GM12878 (cell line): ENCODE measurements around the gene GABBR2. TPM values are rescaled to one million over a fixed set of nuclear protein-coding genes. Genes with fewer than 3 reads are reported as not detected.

Experiments used
- ATAC-seq: fragments of 200-7000 bp; cut with Tn5 transposase; 3 replicates; pipeline ENCODE4 v1.9.1; 2020; ENCODE audit warnings: mild to moderate bottlenecking, moderate library complexity
- BruUV-seq: library from RNA; stranded (reverse); fragments of 400-500 nt; replicated peaks from 2 replicates; lab custom pipeline; 2021; lab: Mats Ljungman, UMichigan
- CTCF ChIA-PET: fragments of 300-600 bp; sonication (Branson Sonifier 250); formaldehyde crosslinking; extraction: SDS; loops from one replicate; lab custom pipeline; 2021; ENCODE audit warnings: inconsistent platforms; lab: Yijun Ruan, JAX
- POLR2A ChIA-PET: fragments of 350-600 bp; formaldehyde crosslinking; extraction: SDS; loops from one replicate; lab custom pipeline; 2021; ENCODE audit warnings: inconsistent platforms; lab: Charles Lee
- RAD21 ChIA-PET: fragments of 300-600 bp; sonication (Branson Sonifier 250); formaldehyde crosslinking; loops from one replicate; lab custom pipeline; 2023; ENCODE audit warnings: antibody characterized with exemption; ENCODE audit not compliant: unreplicated experiment; lab: Charles Lee
- SMC1A ChIA-PET: fragments of 300-600 bp; sonication (Branson Sonifier 250); formaldehyde crosslinking; loops from one replicate; lab custom pipeline; 2023; ENCODE audit not compliant: unreplicated experiment, uncharacterized antibody; lab: Charles Lee
- DNase-seq: peaks from one replicate; pipeline ENCODE4 v3.0.0-alpha.2; 2011; ENCODE audit warnings: low read depth, low spot score
- FAIRE-seq: peaks from 3 replicates; lab custom pipeline; 2011; peaks lifted over from hg19 to GRCh38; lab: Jason Lieb, UNC
- H2AFZ ChIP-seq: 2 replicates; pipeline ENCODE4 v1.6.0; 2011; ENCODE audit warnings: low read depth, low read length, control low read depth; ENCODE audit not compliant: control insufficient read depth
- H3K27ac ChIP-seq: 2 replicates; pipeline ENCODE4 v1.5.1; 2011; ENCODE audit warnings: control low read depth; ENCODE audit not compliant: control insufficient read depth, insufficient read depth
- H3K27me3 ChIP-seq, 2 experiments: replicated peaks in 1 of 2; 2 replicates each; pipeline versions ENCODE4 v1.6.0 to v1.6.1; 2011; ENCODE audit warnings: low read length in 1 of 2; ENCODE audit not compliant: control insufficient read depth in 2 of 2, insufficient read depth in 2 of 2
- H3K36me3 ChIP-seq, 2 experiments: 2 replicates each; pipeline ENCODE4 v1.5.1; 2011; ENCODE audit warnings: low read length in 1 of 2; ENCODE audit not compliant: control insufficient read depth in 2 of 2, insufficient read depth in 2 of 2
- H3K4me1 ChIP-seq: 2 replicates; pipeline ENCODE4 v1.6.1; 2011; ENCODE audit warnings: mild to moderate bottlenecking, low read length, moderate library complexity, mixed read lengths; ENCODE audit not compliant: control insufficient read depth, insufficient read depth
- H3K4me2 ChIP-seq: 2 replicates; pipeline ENCODE4 v1.6.0; 2011; ENCODE audit warnings: control low read depth; ENCODE audit not compliant: control insufficient read depth, insufficient read depth
- H3K4me3 ChIP-seq: fragments of 200-600 bp; sonication (generic); 2 replicates; pipeline ENCODE4 v1.5.1; 2016
- H3K79me2 ChIP-seq: 2 replicates; pipeline ENCODE4 v1.6.0; 2011; ENCODE audit warnings: low read length; ENCODE audit not compliant: control insufficient read depth, insufficient read depth
- H3K9ac ChIP-seq: 2 replicates; pipeline ENCODE4 v1.8.0; 2011; ENCODE audit warnings: low read length, control low read depth, mixed read lengths; ENCODE audit not compliant: control insufficient read depth, insufficient read depth
- H3K9me3 ChIP-seq: replicated peaks from 3 replicates; pipeline ENCODE4 v1.5.1; 2011; ENCODE audit warnings: mild to moderate bottlenecking, low read length; ENCODE audit not compliant: control insufficient read depth, insufficient read depth
- H4K20me1 ChIP-seq: 2 replicates; pipeline ENCODE4 v1.6.0; 2011; ENCODE audit not compliant: control insufficient read depth, insufficient read depth
- ATF7 ChIP-seq: fragments of 450-650 bp; IDR thresholded peaks from 2 replicates; pipeline ENCODE4 v1.6.1; 2016; ENCODE audit warnings: low read depth, mild to moderate bottlenecking
- CREM ChIP-seq: IDR thresholded peaks from 2 replicates; pipeline ENCODE4 v1.6.1; 2014; ENCODE audit warnings: antibody characterized with exemption, low read depth
- FOXK2 ChIP-seq: fragments of 450-650 bp; IDR thresholded peaks from 2 replicates; pipeline ENCODE4 v1.6.1; 2017; ENCODE audit warnings: mild to moderate bottlenecking, moderate library complexity
- FOXM1 ChIP-seq: IDR thresholded peaks from 2 replicates; pipeline ENCODE4 v1.6.1; 2012; ENCODE audit warnings: low read depth, mild to moderate bottlenecking, inconsistent platforms, low read length, moderate library complexity
- GABPA ChIP-seq: IDR thresholded peaks from 2 replicates; pipeline ENCODE4 v1.6.1; 2014; ENCODE audit warnings: antibody characterized with exemption, low read depth, mild to moderate bottlenecking, inconsistent platforms
- KAT2A ChIP-seq: conservative IDR thresholded peaks from 2 replicates; pipeline ENCODE4 v1.6.1; 2011; ENCODE audit warnings: low read depth, low read length; ENCODE audit not compliant: control insufficient read depth
- KLF5 ChIP-seq: fragments of 450-650 bp; IDR thresholded peaks from 2 replicates; pipeline ENCODE4 v1.6.1; 2014; ENCODE audit warnings: mild to moderate bottlenecking; ENCODE audit not compliant: partially characterized antibody
- LARP7 ChIP-seq: fragments of 450-650 bp; IDR thresholded peaks from 2 replicates; pipeline ENCODE4 v1.6.1; 2017; ENCODE audit warnings: mild to moderate bottlenecking
- MYB ChIP-seq: fragments of 150-350 bp; IDR thresholded peaks from 2 replicates; pipeline ENCODE4 v1.6.1; 2014; ENCODE audit warnings: mild to moderate bottlenecking, low read depth, low read length, borderline replicate concordance
- NFYA ChIP-seq: IDR thresholded peaks from 2 replicates; pipeline ENCODE4 v1.6.1; 2011; ENCODE audit warnings: low read depth, mild to moderate bottlenecking, low read length, improper control_type of control experiment, borderline replicate concordance
- NFYB ChIP-seq: IDR thresholded peaks from 2 replicates; pipeline ENCODE4 v1.6.1; 2011; ENCODE audit warnings: low read depth, mild to moderate bottlenecking, low read length, improper control_type of control experiment, moderate library complexity; ENCODE audit not compliant: insufficient read depth
- NR2C2 ChIP-seq: IDR thresholded peaks from 2 replicates; pipeline ENCODE4 v1.6.1; 2011; ENCODE audit warnings: borderline replicate concordance, low read depth; ENCODE audit not compliant: control insufficient read depth, insufficient read length
- NR2F1 ChIP-seq: fragments of 450-650 bp; conservative IDR thresholded peaks from 2 replicates; pipeline ENCODE4 v1.6.1; 2017; ENCODE audit warnings: mild to moderate bottlenecking
- RCOR1 ChIP-seq: conservative IDR thresholded peaks from 2 replicates; pipeline ENCODE4 v1.6.1; 2012; ENCODE audit warnings: low read depth, low read length, improper control_type of control experiment
- TAF1 ChIP-seq: IDR thresholded peaks from 2 replicates; pipeline ENCODE4 v1.6.1; 2011; ENCODE audit warnings: mild to moderate bottlenecking, low read depth, low read length, borderline replicate concordance
- ZNF217 ChIP-seq: fragments of 450-650 bp; IDR thresholded peaks from 2 replicates; pipeline ENCODE4 v1.6.1; 2017; ENCODE audit warnings: antibody characterized with exemption, mild to moderate bottlenecking
- WGBS: methylation state at CpG from one replicate; pipeline ENCODE4 v1.1.6; 2016; ENCODE audit warnings: low lambda C conversion rate; ENCODE audit not compliant: insufficient replicate concordance, insufficient coverage; ENCODE audit errors: missing lambda C conversion rate; 5-methylcytosine and 5-hydroxymethylcytosine counted together
- in situ Hi-C: fragments of 300-500 bp; cut with MboI; formaldehyde crosslinking; loops from 9 replicates; pipeline ENCODE4 v1.14.3; 2018; ENCODE audit warnings: mixed read lengths
- intact Hi-C: fragments of 100-400 bp; cut with micrococcal nuclease; formaldehyde crosslinking; loops from one replicate; pipeline ENCODE4 v1.14.2; 2022; ENCODE audit not compliant: unreplicated experiment
- polyA plus RNA-seq, 11 experiments: library from polyadenylated mRNA; depleted of rRNA in 4 of 11; unstranded in 6 of 11; stranded (reverse) in 5 of 11; fragments of >200 nt; fragmentation: Nextera tagmentation in 4 of 11; fragmentation: Illumina TruSeq in 1 of 11; extraction: Ambion mirVana in 4 of 11; extraction: Trizol in 1 of 11; gene quantifications; 1 replicate in 1 of 11; 2 replicates in 10 of 11; pipeline versions ENCODE4 v1.2.1 to v1.2.3, GENCODE V29; 2011 to 2016; ENCODE audit warnings: inconsistent platforms in 2 of 11, missing spikeins in 2 of 11, low read depth in 1 of 11
- total RNA-seq, 4 experiments: library from RNA; depleted of rRNA in 3 of 4; stranded (reverse); fragments of >200 nt in 3 of 4; fragmentation: Illumina TruSeq in 1 of 4; extraction: Trizol in 1 of 4; gene quantifications; 2 replicates each; pipeline versions ENCODE4 v1.2.1 to v1.2.3, GENCODE V29; 2013 to 2021
- TF ChIP-seq, protein P1 (sequence below): IDR thresholded peaks from 2 replicates; pipeline ENCODE4 v1.6.1; 2012; ENCODE audit warnings: low read depth, low read length, improper control_type of control experiment
- TF ChIP-seq, protein P2 (sequence below): fragments of 450-650 bp; formaldehyde crosslinking; IDR thresholded peaks from 2 replicates; pipeline ENCODE4 v1.5.0; 2022; ENCODE audit warnings: mild to moderate bottlenecking, missing genetic modification characterization

Gene GABBR2
- total and polyA plus RNA-seq, 10 of the 15 experiments (the other 5 are each of a cell fraction or from before 2014, with no cell fraction given), result 0.02 to 2.2 (median 0.06) TPM; not detected in 2

DNA sequence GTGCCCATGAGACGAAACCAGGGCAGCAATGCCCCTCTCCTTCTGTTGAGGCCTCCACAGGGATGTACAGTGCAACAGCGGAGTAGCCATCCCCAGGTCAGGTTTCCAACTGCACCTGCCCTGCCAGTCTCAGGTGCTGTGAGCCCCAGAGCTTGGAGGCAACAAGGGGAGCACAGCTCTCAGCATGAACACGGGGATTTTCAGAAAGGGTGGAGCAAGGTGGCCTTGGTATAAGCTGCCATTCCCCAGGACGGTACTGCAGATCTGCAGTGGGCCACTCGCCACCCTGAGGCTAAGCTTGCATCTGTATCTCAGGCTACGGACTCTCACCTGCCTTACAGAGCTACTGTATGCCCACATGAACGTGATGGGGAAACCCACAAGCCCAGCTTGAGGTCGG is 103.6 kb downstream of the GABBR2 start:
- BruUV-seq, result no TSS peak
- H3K27ac ChIP-seq, result no peak overlapping the region
- no peak for ATAC-seq
- ChIA-PET POLR2A (no interaction called here), CTCF (interaction anchor here (0.6 kb wide), 1 partner anchor 14 kb away, joined by 3 read pairs; no protein-coding TSS in a partner anchor), RAD21 (no interaction called here), SMC1A (no interaction called here)
- no peak overlapping the region for H3K9ac ChIP-seq
- no peak for DNase-seq
- no peaks in the 10 kb centered on the region; a peak in 2 of 4 replicates for H3K27me3 ChIP-seq
- no peaks in the 10 kb centered on the region for H3K79me2 ChIP-seq
- no peaks in the 10 kb centered on the region for H4K20me1 ChIP-seq
- intact Hi-C loops (no loop called here), in situ Hi-C loops (no loop called here)
- H2AFZ ChIP-seq, result no peak overlapping the region
- WGBS, result 14% methylated on average over 8 of the region's 8 CpGs
- no peaks in the 10 kb centered on the region for H3K36me3 ChIP-seq
- no peaks in the 10 kb centered on the region for H3K4me1 ChIP-seq
- H3K4me2 ChIP-seq, result no peak overlapping the region
- no peak for FAIRE-seq
- no peak overlapping the region for H3K4me3 ChIP-seq
- H3K9me3 ChIP-seq, result no peaks in the 10 kb centered on the region
- TF ChIP-seq, protein P1, sequence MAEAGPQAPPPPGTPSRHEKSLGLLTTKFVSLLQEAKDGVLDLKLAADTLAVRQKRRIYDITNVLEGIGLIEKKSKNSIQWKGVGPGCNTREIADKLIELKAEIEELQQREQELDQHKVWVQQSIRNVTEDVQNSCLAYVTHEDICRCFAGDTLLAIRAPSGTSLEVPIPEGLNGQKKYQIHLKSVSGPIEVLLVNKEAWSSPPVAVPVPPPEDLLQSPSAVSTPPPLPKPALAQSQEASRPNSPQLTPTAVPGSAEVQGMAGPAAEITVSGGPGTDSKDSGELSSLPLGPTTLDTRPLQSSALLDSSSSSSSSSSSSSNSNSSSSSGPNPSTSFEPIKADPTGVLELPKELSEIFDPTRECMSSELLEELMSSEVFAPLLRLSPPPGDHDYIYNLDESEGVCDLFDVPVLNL, result no peak
- no peak for TF ChIP-seq NR2F1
- no peak for TF ChIP-seq NFYA
- TF ChIP-seq KLF5, result no peak
- no peak for TF ChIP-seq CREM
- TF ChIP-seq TAF1, result no peak
- no peak for TF ChIP-seq NR2C2
- TF ChIP-seq GABPA, result no peak
- no peak for TF ChIP-seq ZNF217
- TF ChIP-seq LARP7, result no peak
- no peak for TF ChIP-seq FOXM1
- TF ChIP-seq FOXK2, result no peak
- no peak for TF ChIP-seq NFYB
- no peak for TF ChIP-seq MYB
- TF ChIP-seq, protein P2, sequence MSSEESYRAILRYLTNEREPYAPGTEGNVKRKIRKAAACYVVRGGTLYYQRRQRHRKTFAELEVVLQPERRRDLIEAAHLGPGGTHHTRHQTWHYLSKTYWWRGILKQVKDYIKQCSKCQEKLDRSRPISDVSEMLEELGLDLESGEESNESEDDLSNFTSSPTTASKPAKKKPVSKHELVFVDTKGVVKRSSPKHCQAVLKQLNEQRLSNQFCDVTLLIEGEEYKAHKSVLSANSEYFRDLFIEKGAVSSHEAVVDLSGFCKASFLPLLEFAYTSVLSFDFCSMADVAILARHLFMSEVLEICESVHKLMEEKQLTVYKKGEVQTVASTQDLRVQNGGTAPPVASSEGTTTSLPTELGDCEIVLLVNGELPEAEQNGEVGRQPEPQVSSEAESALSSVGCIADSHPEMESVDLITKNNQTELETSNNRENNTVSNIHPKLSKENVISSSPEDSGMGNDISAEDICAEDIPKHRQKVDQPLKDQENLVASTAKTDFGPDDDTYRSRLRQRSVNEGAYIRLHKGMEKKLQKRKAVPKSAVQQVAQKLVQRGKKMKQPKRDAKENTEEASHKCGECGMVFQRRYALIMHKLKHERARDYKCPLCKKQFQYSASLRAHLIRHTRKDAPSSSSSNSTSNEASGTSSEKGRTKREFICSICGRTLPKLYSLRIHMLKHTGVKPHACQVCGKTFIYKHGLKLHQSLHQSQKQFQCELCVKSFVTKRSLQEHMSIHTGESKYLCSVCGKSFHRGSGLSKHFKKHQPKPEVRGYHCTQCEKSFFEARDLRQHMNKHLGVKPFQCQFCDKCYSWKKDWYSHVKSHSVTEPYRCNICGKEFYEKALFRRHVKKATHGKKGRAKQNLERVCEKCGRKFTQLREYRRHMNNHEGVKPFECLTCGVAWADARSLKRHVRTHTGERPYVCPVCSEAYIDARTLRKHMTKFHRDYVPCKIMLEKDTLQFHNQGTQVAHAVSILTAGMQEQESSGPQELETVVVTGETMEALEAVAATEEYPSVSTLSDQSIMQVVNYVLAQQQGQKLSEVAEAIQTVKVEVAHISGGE (CRISPR knock-in tag), result no peak
- TF ChIP-seq RCOR1, result no peak
- no peak for TF ChIP-seq ATF7
- TF ChIP-seq KAT2A, result no peak
